GM12864 (cell line): ENCODE measurements around the gene MALAT1.
"Not testable (repeated sequence)": the region's sequence is repeated elsewhere in the genome, so short reads cannot be mapped to it uniquely, and the experiment has no call there.

Experiments used
- DNase-seq: peaks from one replicate; pipeline ENCODE4 v3.0.0-alpha.2; 2011; ENCODE audit warnings: low read depth
- H3K4me3 ChIP-seq: 2 replicates; pipeline ENCODE4 v1.5.1; 2011; ENCODE audit warnings: mild to moderate bottlenecking, low read depth, low read length, control low read depth
- TF ChIP-seq, protein P1 (sequence below): IDR thresholded peaks from 2 replicates; pipeline ENCODE4 v1.5.1; 2011; ENCODE audit warnings: low read depth, mild to moderate bottlenecking, moderate library complexity, low read length, control low read depth, inconsistent platforms; ENCODE audit errors: missing control alignments

MALAT1 gene

GRCh38 chr11:65498977-65499712, at the start of gene MALAT1:
MALAT1 (plus strand) TSS chr11:65499045.
- TF ChIP-seq, protein P1, sequence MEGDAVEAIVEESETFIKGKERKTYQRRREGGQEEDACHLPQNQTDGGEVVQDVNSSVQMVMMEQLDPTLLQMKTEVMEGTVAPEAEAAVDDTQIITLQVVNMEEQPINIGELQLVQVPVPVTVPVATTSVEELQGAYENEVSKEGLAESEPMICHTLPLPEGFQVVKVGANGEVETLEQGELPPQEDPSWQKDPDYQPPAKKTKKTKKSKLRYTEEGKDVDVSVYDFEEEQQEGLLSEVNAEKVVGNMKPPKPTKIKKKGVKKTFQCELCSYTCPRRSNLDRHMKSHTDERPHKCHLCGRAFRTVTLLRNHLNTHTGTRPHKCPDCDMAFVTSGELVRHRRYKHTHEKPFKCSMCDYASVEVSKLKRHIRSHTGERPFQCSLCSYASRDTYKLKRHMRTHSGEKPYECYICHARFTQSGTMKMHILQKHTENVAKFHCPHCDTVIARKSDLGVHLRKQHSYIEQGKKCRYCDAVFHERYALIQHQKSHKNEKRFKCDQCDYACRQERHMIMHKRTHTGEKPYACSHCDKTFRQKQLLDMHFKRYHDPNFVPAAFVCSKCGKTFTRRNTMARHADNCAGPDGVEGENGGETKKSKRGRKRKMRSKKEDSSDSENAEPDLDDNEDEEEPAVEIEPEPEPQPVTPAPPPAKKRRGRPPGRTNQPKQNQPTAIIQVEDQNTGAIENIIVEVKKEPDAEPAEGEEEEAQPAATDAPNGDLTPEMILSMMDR, result no peak
- peak; percentile 92 for DNase-seq
- peak within 1 kb of the TSS; percentile 83 for H3K4me3 ChIP-seq

DNA sequence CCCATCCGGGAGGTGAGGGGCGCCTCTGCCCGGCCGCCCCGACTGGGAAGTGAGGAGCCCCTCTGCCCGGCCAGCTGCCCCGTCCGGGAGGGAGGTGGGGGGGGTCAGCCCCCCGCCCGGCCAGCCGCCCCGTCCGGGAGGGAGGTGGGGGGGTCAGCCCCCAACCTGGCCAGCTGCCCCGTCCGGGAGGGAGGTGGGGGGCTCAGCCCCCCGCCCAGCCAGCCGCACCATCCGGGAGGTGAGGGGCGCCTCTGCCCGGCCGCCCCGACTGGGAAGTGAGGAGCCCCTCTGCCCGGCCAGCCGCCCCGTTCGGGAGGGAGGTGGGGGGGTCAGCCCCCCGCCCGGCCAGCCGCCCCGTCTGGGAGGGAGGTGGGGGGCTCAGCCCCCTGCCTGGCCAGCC, 47.5 kb upstream of the MALAT1 start:
- H3K4me3 ChIP-seq, DNase-seq: not testable (repeated sequence)

GRCh38 chr11:65452259-65452658, 46.6 kb upstream of the MALAT1 start:
- DNase-seq, H3K4me3 ChIP-seq: not testable (repeated sequence)

GRCh38 chr11:65452806-65453490, 45.9 kb upstream of the MALAT1 start:
- DNase-seq, result no peak
- no peak overlapping the region for H3K4me3 ChIP-seq
- TF ChIP-seq, protein P1, result no peak

DNA sequence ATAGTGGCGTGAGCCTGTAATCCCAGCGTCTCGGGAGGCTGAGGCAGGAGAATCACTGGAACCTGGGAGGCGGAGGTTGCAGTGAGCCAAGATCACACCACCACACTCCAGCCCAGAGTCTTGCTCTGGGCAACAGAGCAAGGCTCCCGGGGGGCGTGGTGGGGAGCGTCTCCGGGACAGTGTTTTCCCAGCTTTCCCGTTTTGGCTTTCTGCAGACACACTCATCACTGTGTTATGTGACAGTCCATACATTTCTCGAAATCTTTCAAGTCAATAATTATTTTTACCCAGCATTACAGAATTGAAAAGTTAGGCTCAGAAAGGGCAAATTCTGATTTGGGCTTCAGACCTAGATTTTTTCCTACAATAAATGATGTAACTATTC, 44.5 kb upstream of the MALAT1 start:
- DNase-seq, result no peak
- peak overlapping the region; percentile 65 for H3K4me3 ChIP-seq
- TF ChIP-seq, protein P1, result no peak

DNA sequence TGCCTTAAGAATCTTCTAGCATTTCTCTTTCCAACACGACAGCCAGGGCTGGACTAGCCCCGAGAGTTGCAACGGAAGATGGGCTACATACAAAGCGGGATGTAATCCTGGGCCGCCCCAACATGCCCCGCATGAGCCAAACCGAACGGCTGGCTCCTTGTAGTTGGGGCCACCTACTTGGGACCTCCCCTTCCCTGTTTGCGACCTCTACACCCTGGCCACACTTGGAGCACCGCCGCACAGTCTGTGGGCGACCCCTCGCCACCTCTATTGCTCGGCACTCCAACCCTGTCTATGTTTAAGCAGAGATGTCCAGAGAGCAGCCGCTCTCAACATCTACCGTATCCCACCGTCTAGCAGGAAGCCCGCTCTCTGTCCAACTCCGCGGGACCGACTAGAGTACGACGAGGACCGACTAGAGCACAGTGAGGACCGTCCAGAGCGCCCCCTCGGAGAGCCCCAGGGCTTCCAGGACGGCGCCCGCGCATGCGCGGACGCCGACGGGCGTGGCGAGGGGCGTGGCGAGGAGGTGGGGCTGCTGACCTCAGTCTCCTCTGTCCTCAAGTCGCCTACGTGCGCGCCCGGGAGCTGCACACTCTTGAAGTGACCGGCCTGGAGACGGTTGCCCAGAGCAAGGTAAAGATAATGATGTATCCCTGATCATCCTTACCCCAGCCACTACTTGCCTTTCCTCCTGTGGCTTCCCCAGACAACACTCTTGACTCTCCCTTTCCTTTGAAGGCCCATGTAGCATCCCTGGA, 44.0 kb upstream of the MALAT1 start:
- TF ChIP-seq, protein P1, result peak; percentile 33
- peak overlapping the region; percentile 65 for H3K4me3 ChIP-seq
- DNase-seq, result peak; percentile 87

- H3K4me3 ChIP-seq, result peak overlapping the region; percentile 65
- TF ChIP-seq, protein P1, result no peak
- DNase-seq, result no peak
Observed at GRCh38 chr11:65456418-65456817, 42.4 kb upstream of the MALAT1 start.
